Type B pancreatic cell (in vitro differentiated cells): ENCODE measurements around the gene PMEPA1. TPM values are rescaled to one million over a fixed set of nuclear protein-coding genes. Genes with fewer than 3 reads are reported as not detected.

Experiments
- DNase-seq: peaks from one replicate; pipeline ENCODE4 v3.0.0; 2021; ENCODE audit warnings: mixed read lengths; ENCODE audit not compliant: unreplicated experiment; ENCODE audit errors: extremely low spot score
- H3K27ac Mint-ChIP-seq: 2 replicates; pipeline ENCODE4 v1.8.0; 2021; ENCODE audit warnings: mild to moderate bottlenecking, mixed read lengths
- H3K27me3 Mint-ChIP-seq: 2 replicates; pipeline ENCODE4 v1.8.0; 2021; ENCODE audit warnings: mixed read lengths
- H3K36me3 Mint-ChIP-seq: 2 replicates; pipeline ENCODE4 v1.8.0; 2021; ENCODE audit warnings: mixed read lengths
- H3K4me1 Mint-ChIP-seq: one replicate; pipeline ENCODE4 v1.8.0; 2021; ENCODE audit warnings: mixed read lengths; ENCODE audit not compliant: unreplicated experiment
- H3K4me3 Mint-ChIP-seq: 2 replicates; pipeline ENCODE4 v1.8.0; 2021; ENCODE audit warnings: mild to moderate bottlenecking, mixed read lengths
- H3K9me3 Mint-ChIP-seq: 2 replicates; pipeline ENCODE4 v1.8.0; 2021; ENCODE audit warnings: mixed read lengths
- total RNA-seq: library from RNA; stranded (reverse); gene quantifications from 2 replicates; pipeline ENCODE4 v1.2.1, GENCODE V29; 2021; ENCODE audit warnings: low replicate concordance
- TF ChIP-seq, protein P1 (sequence below): fragments of 200-600 bp; sonication (generic); conservative IDR thresholded peaks from 2 replicates; pipeline ENCODE4 v1.5.0; 2021; ENCODE audit warnings: antibody characterized with exemption, mild to moderate bottlenecking

Gene PMEPA1
- total RNA-seq, 1 donor from 2014 or later: 8.8 TPM

DNA sequence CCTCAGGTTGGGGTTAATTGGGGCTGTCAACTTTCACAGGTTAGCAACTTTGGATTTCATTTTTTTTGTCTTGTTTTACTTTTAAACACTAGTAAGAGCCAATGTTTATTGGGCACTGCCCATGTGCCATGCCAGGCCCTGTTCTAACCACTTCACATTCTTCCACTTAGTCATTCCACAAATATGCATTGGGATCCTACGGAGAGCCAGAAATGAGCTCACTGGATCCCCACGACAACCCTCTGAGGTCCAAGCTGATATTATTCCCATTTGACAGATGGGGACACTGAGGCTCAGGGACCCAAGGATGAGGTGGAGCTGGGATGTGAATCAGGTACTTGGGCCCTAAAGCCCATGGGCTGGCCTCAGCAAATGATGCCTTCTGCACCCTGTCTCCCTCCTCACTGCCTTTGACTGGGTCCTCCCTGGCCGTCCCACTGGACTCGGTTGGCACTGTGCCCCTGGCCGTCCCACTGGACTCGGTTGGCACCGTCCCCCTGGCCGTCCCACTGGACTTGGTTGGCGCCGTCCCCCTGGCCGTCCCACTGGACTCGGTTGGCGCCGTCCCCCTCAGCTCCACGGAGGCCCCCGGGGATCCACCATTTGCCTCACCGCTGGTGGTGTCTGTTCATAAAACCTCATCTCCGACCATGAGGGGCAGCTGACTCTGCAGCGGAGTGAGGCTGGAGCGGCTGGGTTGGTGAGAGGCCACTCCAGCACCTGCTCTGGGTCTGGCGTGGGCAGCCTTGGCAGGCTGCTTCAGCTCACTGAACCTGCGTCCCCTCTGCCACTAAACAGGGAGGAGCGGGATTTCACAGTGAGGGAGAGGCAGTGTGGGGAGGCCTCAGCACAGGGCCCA is 4.8 kb upstream of the PMEPA1 start:
- TF ChIP-seq, protein P1, sequence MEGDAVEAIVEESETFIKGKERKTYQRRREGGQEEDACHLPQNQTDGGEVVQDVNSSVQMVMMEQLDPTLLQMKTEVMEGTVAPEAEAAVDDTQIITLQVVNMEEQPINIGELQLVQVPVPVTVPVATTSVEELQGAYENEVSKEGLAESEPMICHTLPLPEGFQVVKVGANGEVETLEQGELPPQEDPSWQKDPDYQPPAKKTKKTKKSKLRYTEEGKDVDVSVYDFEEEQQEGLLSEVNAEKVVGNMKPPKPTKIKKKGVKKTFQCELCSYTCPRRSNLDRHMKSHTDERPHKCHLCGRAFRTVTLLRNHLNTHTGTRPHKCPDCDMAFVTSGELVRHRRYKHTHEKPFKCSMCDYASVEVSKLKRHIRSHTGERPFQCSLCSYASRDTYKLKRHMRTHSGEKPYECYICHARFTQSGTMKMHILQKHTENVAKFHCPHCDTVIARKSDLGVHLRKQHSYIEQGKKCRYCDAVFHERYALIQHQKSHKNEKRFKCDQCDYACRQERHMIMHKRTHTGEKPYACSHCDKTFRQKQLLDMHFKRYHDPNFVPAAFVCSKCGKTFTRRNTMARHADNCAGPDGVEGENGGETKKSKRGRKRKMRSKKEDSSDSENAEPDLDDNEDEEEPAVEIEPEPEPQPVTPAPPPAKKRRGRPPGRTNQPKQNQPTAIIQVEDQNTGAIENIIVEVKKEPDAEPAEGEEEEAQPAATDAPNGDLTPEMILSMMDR: no peak
- Mint-ChIP-seq H3K27ac (no peak overlapping the region), H3K27me3 (peaks cover 32% of the 10 kb centered on the region), H3K9me3 (no peaks in the 10 kb centered on the region), H3K36me3 (no peaks in the 10 kb centered on the region), H3K4me1 (peaks cover 13% of the 10 kb centered on the region), H3K4me3 (no peak overlapping the region)
- no peak for DNase-seq

DNA sequence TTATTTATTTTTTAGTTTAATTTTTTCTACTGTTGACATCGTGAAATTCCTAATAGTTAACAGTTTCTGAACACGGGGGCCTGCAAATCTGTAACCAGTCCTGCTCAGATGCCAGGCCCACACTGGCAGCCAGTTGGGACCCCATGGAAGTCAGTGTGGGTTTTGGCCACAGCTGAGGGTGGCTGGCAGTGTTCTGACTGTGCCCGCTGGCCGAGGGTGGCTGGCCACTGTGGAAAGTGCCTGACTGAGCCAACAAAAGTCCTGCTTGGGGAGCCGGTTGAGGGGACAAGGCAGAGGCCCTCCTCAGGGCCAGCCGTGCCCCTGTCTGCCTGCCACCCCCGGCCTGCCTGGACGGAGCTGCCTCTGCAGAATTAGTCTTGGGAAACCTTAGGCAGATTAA is 4.1 kb upstream of the PMEPA1 start:
- H3K4me1 Mint-ChIP-seq: peaks cover 13% of the 10 kb centered on the region
- H3K4me3 Mint-ChIP-seq: no peak overlapping the region
- TF ChIP-seq, protein P1: no peak
- H3K9me3 Mint-ChIP-seq: no peaks in the 10 kb centered on the region
- peaks cover 28% of the 10 kb centered on the region for H3K27me3 Mint-ChIP-seq
- no peaks in the 10 kb centered on the region for H3K36me3 Mint-ChIP-seq
- no peak for DNase-seq
- no peak overlapping the region for H3K27ac Mint-ChIP-seq

DNA sequence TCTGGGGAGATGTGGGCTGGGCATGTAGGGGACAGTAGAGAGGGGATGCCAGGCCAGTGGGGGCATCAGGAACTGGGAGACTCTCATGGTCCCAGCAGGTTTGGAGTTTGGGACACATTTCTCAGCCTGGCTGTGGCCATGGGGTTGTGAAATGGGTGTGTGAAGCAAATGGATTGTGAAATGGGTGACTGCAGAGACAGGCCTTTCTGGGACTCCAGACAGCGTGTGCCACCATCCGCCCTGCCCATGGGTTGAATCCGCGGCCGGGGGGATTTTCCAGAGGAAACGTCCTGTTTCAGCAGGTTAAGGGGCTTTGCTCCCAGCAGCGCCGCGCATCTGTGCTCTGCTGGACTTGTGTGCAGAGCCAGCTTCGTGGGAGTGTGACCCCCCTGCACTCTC is 3.7 kb upstream of the PMEPA1 start:
- DNase-seq: no peak

DNA sequence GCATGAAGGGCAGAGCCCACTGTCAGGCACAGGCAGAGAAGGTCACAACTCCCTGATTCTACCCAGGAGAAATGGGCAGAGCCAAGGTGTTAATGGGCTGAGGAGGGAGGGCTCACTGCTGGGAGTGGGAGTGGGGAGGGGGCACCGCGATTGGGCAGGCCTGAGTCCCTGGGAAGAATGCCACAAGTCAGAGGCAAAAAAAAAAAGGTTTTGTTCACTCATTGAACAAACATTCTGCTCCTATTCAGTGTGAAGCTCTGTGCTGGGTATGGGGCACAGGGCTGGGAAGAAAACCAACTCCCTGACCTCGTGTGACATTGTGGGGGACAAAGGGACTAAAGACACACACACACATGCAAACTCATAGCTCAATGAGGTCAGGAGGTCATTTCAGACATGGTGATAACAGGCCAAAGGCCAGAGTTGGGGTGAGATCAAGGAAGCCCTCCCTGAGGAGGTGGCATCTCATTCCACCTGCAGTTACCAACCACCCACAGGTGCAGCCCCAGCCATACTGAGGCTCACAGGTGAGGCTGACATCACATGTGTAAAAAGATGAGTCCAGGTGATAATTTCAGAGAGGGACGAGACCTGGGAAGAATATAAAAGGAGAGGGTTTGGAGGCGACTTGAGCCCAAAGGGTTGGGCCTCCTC is 3.2 kb upstream of the PMEPA1 start:
- peaks cover 14% of the 10 kb centered on the region for H3K4me1 Mint-ChIP-seq
- H3K9me3 Mint-ChIP-seq: no peaks in the 10 kb centered on the region
- peaks cover 36% of the 10 kb centered on the region for H3K27me3 Mint-ChIP-seq
- TF ChIP-seq, protein P1: no peak
- H3K4me3 Mint-ChIP-seq: peak overlapping the region; percentile 14
- H3K36me3 Mint-ChIP-seq: no peaks in the 10 kb centered on the region
- no peak for DNase-seq
- no peak overlapping the region for H3K27ac Mint-ChIP-seq

More for the DNA sequence above, 3.7 kb upstream of the PMEPA1 start:
- Mint-ChIP-seq H3K4me1 (peaks cover 17% of the 10 kb centered on the region), H3K9me3 (no peaks in the 10 kb centered on the region), H3K27me3 (peaks cover 33% of the 10 kb centered on the region), H3K27ac (no peak overlapping the region), H3K36me3 (no peaks in the 10 kb centered on the region), H3K4me3 (no peak overlapping the region)
- TF ChIP-seq, protein P1: no peak

DNA sequence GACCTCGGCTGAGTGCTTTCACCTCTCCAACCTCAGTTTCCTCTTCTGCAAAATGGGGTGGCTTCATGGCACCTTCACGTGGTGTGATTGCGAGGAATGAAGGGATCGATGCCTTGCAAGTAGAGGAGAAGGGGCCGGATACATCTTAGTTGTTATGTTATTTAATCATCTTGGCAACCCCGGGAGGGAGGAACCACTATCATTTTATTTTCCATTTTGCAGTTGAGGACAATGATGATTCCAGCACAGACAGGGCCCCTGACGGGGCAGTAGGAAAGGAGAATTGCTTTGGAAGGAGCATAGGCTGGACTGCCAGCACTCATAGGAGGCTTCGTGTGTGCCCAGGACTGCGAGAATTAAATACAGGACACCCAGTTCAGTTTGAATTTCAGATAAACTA is 2.5 kb upstream of the PMEPA1 start:
- peaks cover 16% of the 10 kb centered on the region for H3K4me1 Mint-ChIP-seq
- peaks cover 43% of the 10 kb centered on the region for H3K27me3 Mint-ChIP-seq
- no peaks in the 10 kb centered on the region for H3K36me3 Mint-ChIP-seq
- H3K27ac Mint-ChIP-seq: no peak overlapping the region
- H3K9me3 Mint-ChIP-seq: no peaks in the 10 kb centered on the region
- no peak for DNase-seq
- TF ChIP-seq, protein P1: no peak
- H3K4me3 Mint-ChIP-seq: peak overlapping the region; percentile 56
